Endothelial cell of umbilical vein (primary cell): ENCODE results near the gene CDK19. TPM values are rescaled to one million over a fixed set of nuclear protein-coding genes. Genes with fewer than 3 reads are reported as not detected.

ENCODE experiments used
- BruUV-seq: library from RNA; stranded (reverse); fragments of 400-500 nt; replicated peaks from 2 replicates; lab custom pipeline; 2021; lab: Mats Ljungman, UMichigan
- CTCF ChIA-PET: fragments of 300-600, 350-600 bp; sonication (Branson Sonifier 250); formaldehyde crosslinking; loops from one replicate; lab custom pipeline; 2021; ENCODE audit warnings: antibody characterized with exemption, inconsistent platforms; lab: Charles Lee
- POLR2A ChIA-PET: fragments of 300-600, 350-600 bp; sonication (Branson Sonifier 250); formaldehyde crosslinking; loops from one replicate; lab custom pipeline; 2021; ENCODE audit warnings: antibody characterized with exemption, inconsistent platforms; lab: Charles Lee
- DNase-seq: peaks from one replicate; pipeline ENCODE4 v3.0.0-alpha.2; 2011; ENCODE audit warnings: low read depth, low spot score
- FAIRE-seq: peaks from 2 replicates; lab custom pipeline; 2011; peaks lifted over from hg19 to GRCh38; lab: Jason Lieb, UNC
- H2AFZ ChIP-seq: 2 replicates; pipeline ENCODE4 v1.6.0; 2012; ENCODE audit warnings: low read depth, low read length, control low read depth, inconsistent platforms
- H3K27ac ChIP-seq: 2 replicates; pipeline ENCODE4 v1.5.1; 2011; ENCODE audit warnings: low read depth, mild to moderate bottlenecking, control low read depth, low read length, moderate library complexity; ENCODE audit not compliant: insufficient read depth
- H3K27me3 ChIP-seq, 2 experiments: 2 replicates each; pipeline versions ENCODE4 v1.6.0 to v1.6.1; 2011; ENCODE audit warnings: low read length in 2 of 2, mixed read lengths in 1 of 2; ENCODE audit not compliant: control insufficient read depth in 2 of 2, insufficient read depth in 2 of 2
- H3K36me3 ChIP-seq, 2 experiments: 2 replicates in 1 of 2; 3 replicates in 1 of 2; pipeline ENCODE4 v1.5.1; 2011; ENCODE audit warnings: low read length in 2 of 2, mild to moderate bottlenecking in 1 of 2, moderate library complexity in 1 of 2; ENCODE audit not compliant: control insufficient read depth in 2 of 2, insufficient read depth in 2 of 2; ENCODE audit errors: extremely low read depth in 1 of 2
- H3K4me1 ChIP-seq: 3 replicates; pipeline ENCODE4 v1.5.1; 2011; ENCODE audit warnings: mild to moderate bottlenecking, low read length; ENCODE audit not compliant: control insufficient read depth, insufficient read depth; ENCODE audit errors: extremely low read depth
- H3K4me2 ChIP-seq: 2 replicates; pipeline ENCODE4 v1.6.1; 2011; ENCODE audit warnings: low read length, control low read depth, mixed read lengths; ENCODE audit not compliant: insufficient read depth
- H3K4me3 ChIP-seq, 3 experiments: fragments of 200-600 bp in 1 of 3; sonication (generic), shearing (Covaris generic) in 1 of 3; replicated peaks in 1 of 3; 2 replicates each; pipeline ENCODE4 v1.5.1; 2011 to 2016; ENCODE audit warnings: control low read depth in 3 of 3, low read length in 3 of 3, mild to moderate bottlenecking in 2 of 3, inconsistent platforms in 1 of 3, low read depth in 1 of 3, moderate library complexity in 1 of 3; ENCODE audit not compliant: insufficient read depth in 1 of 3
- H3K79me2 ChIP-seq: 2 replicates; pipeline ENCODE4 v1.6.0; 2012; ENCODE audit warnings: low read length, inconsistent platforms; ENCODE audit not compliant: control insufficient read depth, insufficient read depth
- H3K9ac ChIP-seq: replicated peaks from 2 replicates; pipeline ENCODE3; 2011; ENCODE audit warnings: low read length, control low read depth; ENCODE audit not compliant: insufficient read depth; ENCODE audit errors: extremely low read depth
- H3K9me1 ChIP-seq: replicated peaks from 3 replicates; pipeline ENCODE4 v1.6.0; 2011; ENCODE audit warnings: mild to moderate bottlenecking, low read length; ENCODE audit not compliant: control insufficient read depth, insufficient read depth; ENCODE audit errors: extremely low read depth
- H3K9me3 ChIP-seq: replicated peaks from 2 replicates; pipeline ENCODE4 v1.5.1; 2012; ENCODE audit warnings: low read length, inconsistent platforms; ENCODE audit not compliant: control insufficient read depth, insufficient read depth
- H4K20me1 ChIP-seq: replicated peaks from 2 replicates; pipeline ENCODE3; 2011; ENCODE audit warnings: mild to moderate bottlenecking, low read length; ENCODE audit not compliant: control insufficient read depth, insufficient read depth; ENCODE audit errors: extremely low read depth
- EZH2 ChIP-seq: IDR thresholded peaks from 2 replicates; pipeline ENCODE4 v1.6.1; 2012; ENCODE audit warnings: borderline replicate concordance, low read depth, mild to moderate bottlenecking, moderate library complexity, low read length, inconsistent platforms; ENCODE audit not compliant: severe bottlenecking
- FOS ChIP-seq: IDR thresholded peaks from 2 replicates; pipeline ENCODE4 v1.6.1; 2011; ENCODE audit warnings: mild to moderate bottlenecking, low read length, moderate library complexity, borderline replicate concordance; ENCODE audit not compliant: insufficient read depth
- GATA2 ChIP-seq: IDR thresholded peaks from 2 replicates; pipeline ENCODE4 v1.7.0; 2011; ENCODE audit warnings: low read depth, mild to moderate bottlenecking, moderate library complexity, mixed read lengths, low read length; ENCODE audit not compliant: insufficient read length, insufficient read depth
- JUN ChIP-seq: IDR thresholded peaks from 2 replicates; pipeline ENCODE4 v1.6.1; 2011; ENCODE audit warnings: borderline replicate concordance, low read depth; ENCODE audit not compliant: insufficient read length, insufficient read depth
- MYC ChIP-seq: IDR thresholded peaks from one replicate; pipeline ENCODE4 v1.6.1; 2011; ENCODE audit warnings: mild to moderate bottlenecking, low read depth, low read length
- POLR2A ChIP-seq: IDR thresholded peaks from 2 replicates; pipeline ENCODE4 v1.6.1; 2012; ENCODE audit warnings: low read depth, mild to moderate bottlenecking, control low read depth, low read length
- POLR2AphosphoS5 ChIP-seq: IDR thresholded peaks from 2 replicates; pipeline ENCODE4 v1.6.1; 2012; ENCODE audit warnings: low read depth, mild to moderate bottlenecking, control low read depth, low read length, moderate library complexity; ENCODE audit not compliant: insufficient read depth
- dilution Hi-C: fragments of 300-500 bp; cut with MboI; formaldehyde crosslinking; loops from one replicate; pipeline ENCODE4 v1.15.0; 2019; ENCODE audit warnings: low sequenced_read_pairs; ENCODE audit not compliant: extremely low pct_ligation_motif_present
- intact Hi-C: fragments of 100-400 bp; cut with micrococcal nuclease; formaldehyde crosslinking; loops from one replicate; pipeline ENCODE4 v1.10.0; 2022
- polyA plus RNA-seq, 4 experiments: library from polyadenylated mRNA; depleted of rRNA in 3 of 4; stranded (reverse) in 3 of 4; unstranded in 1 of 4; fragments of >200 nt; gene quantifications; 2 replicates each; pipeline versions ENCODE4 v1.2.1 to v1.2.3, GENCODE V29; 2011 to 2012; ENCODE audit warnings: missing spikeins in 1 of 4
- total RNA-seq: library from RNA; stranded (reverse); gene quantifications from 2 replicates; pipeline ENCODE4 v1.2.3, GENCODE V29; 2021
- TF ChIP-seq, protein P1 (sequence below), 2 donors: IDR thresholded peaks; 1 replicate in 1 of 2; 2 replicates in 1 of 2; pipeline ENCODE4 v1.5.1; 2011; ENCODE audit warnings: low read length in 2 of 2, mild to moderate bottlenecking in 2 of 2, moderate library complexity in 2 of 2, control low read depth in 1 of 2, inconsistent platforms in 1 of 2, low read depth in 1 of 2; ENCODE audit not compliant: insufficient read depth in 1 of 2; ENCODE audit errors: extremely low read depth in 1 of 2
- TF ChIP-seq, protein P2 (sequence below): IDR thresholded peaks from 2 replicates; pipeline ENCODE4 v1.6.1; 2011; ENCODE audit not compliant: insufficient read depth, insufficient read length

The CDK19 gene
- total and polyA plus RNA-seq, 2 donors (not counting 3 experiments of a cell fraction or from before 2014, with no cell fraction given): 4.6 to 12.1 TPM

DNA sequence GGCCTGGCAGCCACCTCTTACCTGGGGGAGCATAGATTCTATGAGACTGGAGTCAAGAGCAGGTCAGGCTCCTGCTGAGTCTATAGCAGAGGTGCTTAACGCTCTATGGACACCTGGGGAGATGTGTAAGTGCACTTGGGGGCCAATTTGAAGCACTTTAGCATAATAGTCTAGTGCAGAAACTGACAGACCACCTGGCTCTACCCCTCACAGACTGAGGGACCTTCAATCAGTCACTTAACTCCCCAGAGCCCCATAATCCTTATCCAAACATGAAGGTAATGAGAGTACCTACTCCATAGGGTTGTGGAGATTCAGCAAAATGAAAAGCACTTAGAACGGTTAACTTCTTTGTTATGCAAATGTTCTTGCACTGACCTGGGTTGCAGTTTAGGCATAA is 251.6 kb downstream of the CDK19 start:
- H3K9me1 ChIP-seq: no peaks in the 10 kb centered on the region
- no peaks in the 10 kb centered on the region for H3K9me3 ChIP-seq
- BruUV-seq: no TSS peak
- no peak for DNase-seq
- ChIA-PET POLR2A (no interaction called here), CTCF (interaction anchor here (0.8 kb wide), 1 partner anchor 11 kb away, joined by 3 read pairs; no protein-coding TSS in a partner anchor)
- H3K4me2 ChIP-seq: no peak overlapping the region
- no peak overlapping the region for H3K9ac ChIP-seq
- H3K4me3 ChIP-seq: no peak overlapping the region
- peaks cover 25 to 34% of the 10 kb centered on the region in 2 experiments for H3K27me3 ChIP-seq
- H3K36me3 ChIP-seq: no peaks in the 10 kb centered on the region
- TF ChIP-seq EZH2 (no peak), JUN (no peak), POLR2AphosphoS5 (no peak), MYC (no peak), FOS (no peak), POLR2A (no peak), GATA2 (no peak)
- TF ChIP-seq, protein P1, sequence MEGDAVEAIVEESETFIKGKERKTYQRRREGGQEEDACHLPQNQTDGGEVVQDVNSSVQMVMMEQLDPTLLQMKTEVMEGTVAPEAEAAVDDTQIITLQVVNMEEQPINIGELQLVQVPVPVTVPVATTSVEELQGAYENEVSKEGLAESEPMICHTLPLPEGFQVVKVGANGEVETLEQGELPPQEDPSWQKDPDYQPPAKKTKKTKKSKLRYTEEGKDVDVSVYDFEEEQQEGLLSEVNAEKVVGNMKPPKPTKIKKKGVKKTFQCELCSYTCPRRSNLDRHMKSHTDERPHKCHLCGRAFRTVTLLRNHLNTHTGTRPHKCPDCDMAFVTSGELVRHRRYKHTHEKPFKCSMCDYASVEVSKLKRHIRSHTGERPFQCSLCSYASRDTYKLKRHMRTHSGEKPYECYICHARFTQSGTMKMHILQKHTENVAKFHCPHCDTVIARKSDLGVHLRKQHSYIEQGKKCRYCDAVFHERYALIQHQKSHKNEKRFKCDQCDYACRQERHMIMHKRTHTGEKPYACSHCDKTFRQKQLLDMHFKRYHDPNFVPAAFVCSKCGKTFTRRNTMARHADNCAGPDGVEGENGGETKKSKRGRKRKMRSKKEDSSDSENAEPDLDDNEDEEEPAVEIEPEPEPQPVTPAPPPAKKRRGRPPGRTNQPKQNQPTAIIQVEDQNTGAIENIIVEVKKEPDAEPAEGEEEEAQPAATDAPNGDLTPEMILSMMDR (IDR thresholded peaks at IDR 0.05; ENCODE audit: extremely low read depth in 1 of 2, insufficient read depth in 1 of 2, low read depth in 1 of 2, low read length in 2 of 2): no peak
- TF ChIP-seq, protein P2, sequence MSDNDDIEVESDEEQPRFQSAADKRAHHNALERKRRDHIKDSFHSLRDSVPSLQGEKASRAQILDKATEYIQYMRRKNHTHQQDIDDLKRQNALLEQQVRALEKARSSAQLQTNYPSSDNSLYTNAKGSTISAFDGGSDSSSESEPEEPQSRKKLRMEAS: no peak
- H3K27ac ChIP-seq: no peak overlapping the region
- no peaks in the 10 kb centered on the region for H4K20me1 ChIP-seq
- no peak overlapping the region for H2AFZ ChIP-seq
- intact Hi-C loops: no loop called here
- H3K4me1 ChIP-seq: no peaks in the 10 kb centered on the region
- H3K79me2 ChIP-seq: no peaks in the 10 kb centered on the region
- dilution Hi-C loops: no loop called here
- no peak for FAIRE-seq
